GM12801 (cell line): ENCODE results near the gene ADGRD2.

Source experiments
- CTCF ChIP-seq: IDR thresholded peaks from one replicate; pipeline ENCODE4 v1.5.1; 2011; ENCODE audit warnings: control low read depth; ENCODE audit not compliant: insufficient read length; ENCODE audit errors: extremely low read depth

The ADGRD2 gene

GRCh38 chr9:124471761-124472160 lies 21.5 kb downstream of the ADGRD2 start:
- TF ChIP-seq CTCF: no peak

DNA sequence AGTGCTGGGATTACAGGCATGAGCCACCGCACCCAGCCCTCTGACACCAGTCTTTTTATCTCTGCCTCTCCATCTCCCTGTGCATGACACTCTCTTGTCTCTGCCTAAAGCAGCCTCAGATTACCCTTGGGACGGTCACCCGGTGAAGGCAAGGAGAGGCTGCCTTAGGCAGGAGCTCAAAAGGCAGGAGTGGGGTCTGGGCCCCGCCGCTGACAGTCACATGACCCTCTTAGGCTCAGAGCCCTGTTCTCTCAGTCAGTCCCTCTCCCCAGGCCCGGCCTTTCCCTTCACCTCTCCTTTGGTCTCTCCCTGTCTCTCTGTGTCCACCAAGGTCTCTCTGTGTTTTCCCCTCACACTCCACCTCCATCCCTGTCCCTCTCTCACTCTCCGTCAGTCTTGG lies 22.5 kb downstream of the ADGRD2 start:
- no peak for TF ChIP-seq CTCF

GRCh38 chr9:124473310-124473709 lies 23.1 kb downstream of the ADGRD2 start:
- TF ChIP-seq CTCF: no peak

- TF ChIP-seq CTCF: no peak
These were observed 23.9 kb downstream of the ADGRD2 start for GRCh38 chr9:124474151-124474550.

GRCh38 chr9:124475158-124475867 lies 25.1 kb downstream of the ADGRD2 start:
- no peak for TF ChIP-seq CTCF

DNA sequence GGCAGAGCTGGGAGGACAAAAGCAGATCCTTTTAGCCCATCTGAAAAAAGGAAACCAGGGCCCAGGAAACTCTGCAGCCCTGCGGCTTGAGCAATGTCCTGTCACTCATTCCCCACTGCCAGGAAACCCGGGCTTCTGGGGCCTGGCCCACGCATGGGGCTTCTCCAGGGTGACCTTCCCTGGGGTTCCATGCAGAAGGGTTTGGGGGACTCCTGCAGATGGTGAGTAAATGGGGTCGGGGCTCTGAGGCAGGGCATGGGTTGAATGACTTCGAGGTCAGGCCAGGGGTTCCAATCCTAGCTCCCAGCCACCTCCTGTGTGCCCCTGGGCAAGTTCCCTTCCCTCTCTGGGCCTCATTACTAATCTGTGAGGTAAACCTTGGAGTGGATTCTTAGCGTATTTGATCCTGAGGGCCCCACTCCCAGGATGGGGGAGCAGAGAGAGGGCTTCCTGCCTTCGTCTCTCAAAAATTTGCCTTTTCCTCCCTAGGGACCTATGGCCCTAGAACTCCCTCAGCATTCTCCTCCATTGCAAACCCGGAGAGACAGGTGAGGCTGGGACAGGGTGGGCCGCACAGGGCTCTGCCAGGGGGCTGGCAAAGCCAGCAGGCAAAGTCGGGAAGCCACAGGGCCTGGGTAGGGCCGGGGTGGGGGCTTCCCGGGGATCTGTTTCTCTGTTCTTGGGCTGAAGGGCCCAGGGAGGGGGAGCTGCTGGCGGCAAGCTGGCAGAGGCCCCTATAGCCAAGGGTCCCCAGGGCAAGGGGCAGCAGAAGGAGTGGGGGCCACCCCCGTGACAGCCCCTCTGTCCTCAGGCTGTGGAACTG lies 25.8 kb downstream of the ADGRD2 start:
- no peak for TF ChIP-seq CTCF

DNA sequence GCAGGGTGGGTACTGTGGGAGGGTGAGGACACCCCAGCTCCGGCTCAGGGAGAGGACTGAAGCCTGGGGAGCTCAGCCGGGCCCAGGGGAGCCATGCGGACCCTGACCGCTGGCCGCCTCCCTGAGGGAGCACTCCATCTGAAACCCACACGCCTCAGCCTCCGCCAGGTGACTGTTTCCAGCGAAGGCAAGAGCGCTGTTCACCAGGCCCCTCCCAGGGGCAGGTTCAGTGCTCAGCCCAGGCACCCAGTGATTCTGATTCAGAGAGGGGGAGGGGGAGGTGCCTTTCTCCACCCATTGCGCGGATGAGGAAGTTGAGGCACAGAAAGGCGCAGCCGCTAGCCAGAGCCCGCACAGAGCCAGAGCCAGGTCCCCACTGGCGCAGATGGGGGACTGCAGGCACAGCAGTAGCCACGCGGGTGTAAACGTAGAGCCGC lies 27.0 kb downstream of the ADGRD2 start:
- TF ChIP-seq CTCF: no peak
